HCT116 (cell line): ENCODE measurements around the gene DYRK1B. TPM values are rescaled to one million over a fixed set of nuclear protein-coding genes. Genes with fewer than 3 reads are reported as not detected.

Experiments used
- ATAC-seq: fragments of 200-7000 bp; cut with Tn5 transposase; 2 replicates; pipeline ENCODE4 v1.9.1; 2020; ENCODE audit warnings: mild to moderate bottlenecking, moderate library complexity
- BruUV-seq: library from RNA; stranded (reverse); fragments of 400-500 nt; replicated peaks from 2 replicates; lab custom pipeline; 2021; lab: Mats Ljungman, UMichigan
- CTCF ChIA-PET: fragments of 300-600 bp; sonication (Branson Sonifier 250); formaldehyde crosslinking; loops from one replicate; lab custom pipeline; 2021; ENCODE audit warnings: antibody characterized with exemption; lab: Charles Lee
- POLR2A ChIA-PET: fragments of 300-600, 350-600 bp; sonication (Branson Sonifier 250); formaldehyde crosslinking; loops from one replicate; lab custom pipeline; 2021; ENCODE audit warnings: antibody characterized with exemption; lab: Charles Lee
- RAD21 ChIA-PET, 2 experiments: fragments of 300-600 bp; sonication (Branson Sonifier 250); formaldehyde crosslinking; loops; one replicate each; lab custom pipeline; 2023; ENCODE audit warnings: low total read pairs in 2 of 2; ENCODE audit not compliant: uncharacterized antibody in 2 of 2, unreplicated experiment in 2 of 2, low non-redundant PET in 1 of 2; lab: Charles Lee
- DNase-seq: peaks from one replicate; pipeline ENCODE4 v3.0.0-alpha.2; 2010; ENCODE audit warnings: low read depth, low spot score
- H2AFZ ChIP-seq: fragments of 200-600 bp; shearing (Covaris generic), sonication (generic); 2 replicates; pipeline ENCODE4 v1.6.1; 2017; ENCODE audit warnings: low read depth, mixed run types, mixed read lengths, antibody characterized with exemption, low read length; ENCODE audit not compliant: poor library complexity, severe bottlenecking
- H3K27ac ChIP-seq: 2 replicates; pipeline ENCODE4 v1.5.1; 2012; ENCODE audit warnings: low read depth, low read length
- H3K27me3 ChIP-seq: fragments of 200-600 bp; sonication (generic); 2 replicates; pipeline ENCODE4 v1.6.1; 2016; ENCODE audit warnings: mixed run types, low read length, mixed read lengths; ENCODE audit not compliant: insufficient read depth
- H3K36me3 ChIP-seq, 2 experiments: fragments of 200-500 bp in 1 of 2; fragments of 200-600 bp in 1 of 2; sonication (Bioruptor generic) in 1 of 2; sonication (generic) in 1 of 2; 2 replicates each; pipeline versions ENCODE4 v1.5.1 to v1.6.1; 2014 to 2016; ENCODE audit warnings: low read length in 2 of 2, inconsistent platforms in 1 of 2, mixed read lengths in 1 of 2, mixed run types in 1 of 2; ENCODE audit not compliant: insufficient read depth in 2 of 2, control insufficient read depth in 1 of 2
- H3K4me1 ChIP-seq, 2 experiments: fragments of 200-600 bp in 1 of 2; sonication (generic) in 1 of 2; 2 replicates each; pipeline versions ENCODE4 v1.5.1 to v1.6.1; 2012 to 2017; ENCODE audit warnings: low read length in 2 of 2, inconsistent platforms in 1 of 2, mild to moderate bottlenecking in 1 of 2, mixed read lengths in 1 of 2, mixed run types in 1 of 2, moderate library complexity in 1 of 2; ENCODE audit not compliant: insufficient read depth in 2 of 2, control insufficient read depth in 1 of 2
- H3K4me2 ChIP-seq: fragments of 200-600 bp; sonication (generic); 2 replicates; pipeline ENCODE4 v1.6.1; 2017; ENCODE audit warnings: mixed run types, low read length, mixed read lengths
- H3K4me3 ChIP-seq, 2 experiments: fragments of 200-600 bp in 1 of 2; sonication (generic) in 1 of 2; replicated peaks in 1 of 2; 2 replicates each; pipeline ENCODE4 v1.5.1; 2011 to 2016; ENCODE audit warnings: low read length in 2 of 2, control low read depth in 1 of 2, low read depth in 1 of 2, mild to moderate bottlenecking in 1 of 2, mixed read lengths in 1 of 2, mixed run types in 1 of 2
- H3K79me2 ChIP-seq: fragments of 200-600 bp; sonication (generic); 2 replicates; pipeline ENCODE4 v1.6.1; 2017; ENCODE audit warnings: mild to moderate bottlenecking, mixed run types, low read length, moderate library complexity, mixed read lengths; ENCODE audit not compliant: insufficient read depth
- H3K9ac ChIP-seq: fragments of 200-600 bp; sonication (generic); 2 replicates; pipeline ENCODE4 v1.6.1; 2016; ENCODE audit warnings: low read length, mixed read lengths
- H3K9me2 ChIP-seq: fragments of 200-600 bp; sonication (generic), shearing (Covaris generic); 2 replicates; pipeline ENCODE4 v1.6.1; 2017; ENCODE audit warnings: mixed run types, mild to moderate bottlenecking, moderate library complexity; ENCODE audit not compliant: insufficient read depth
- H3K9me3 ChIP-seq, 2 experiments: fragments of 200-500 bp in 1 of 2; fragments of 200-600 bp in 1 of 2; sonication (Bioruptor generic) in 1 of 2; sonication (generic) in 1 of 2; 2 replicates each; pipeline ENCODE4 v1.6.1; 2014 to 2017; ENCODE audit warnings: low read length in 2 of 2, mixed read lengths in 2 of 2, inconsistent platforms in 1 of 2, low read depth in 1 of 2, mild to moderate bottlenecking in 1 of 2, mixed run types in 1 of 2, moderate library complexity in 1 of 2; ENCODE audit not compliant: control insufficient read depth in 1 of 2, insufficient read depth in 1 of 2
- H4K20me1 ChIP-seq: fragments of 200-600 bp; sonication (generic), shearing (Covaris generic); 2 replicates; pipeline ENCODE4 v1.6.1; 2017; ENCODE audit warnings: mixed run types, mild to moderate bottlenecking, moderate library complexity; ENCODE audit not compliant: insufficient read depth
- CEBPB ChIP-seq: IDR thresholded peaks from 2 replicates; pipeline ENCODE4 v1.6.1; 2012; ENCODE audit warnings: low read depth
- EGR1 ChIP-seq: IDR thresholded peaks from 2 replicates; pipeline ENCODE4 v1.6.1; 2012; ENCODE audit warnings: low read depth
- EZH2phosphoT487 ChIP-seq: fragments of 200-600 bp; IDR thresholded peaks from 2 replicates; pipeline ENCODE4 v1.6.1; 2018; ENCODE audit warnings: antibody characterized with exemption, borderline replicate concordance
- RAD21 ChIP-seq: IDR thresholded peaks from 2 replicates; pipeline ENCODE4 v1.6.1; 2012; ENCODE audit warnings: low read depth, mild to moderate bottlenecking
- SP1 ChIP-seq: IDR thresholded peaks from 2 replicates; pipeline ENCODE4 v1.6.1; 2012; ENCODE audit warnings: low read depth
- SRF ChIP-seq: IDR thresholded peaks from 2 replicates; pipeline ENCODE4 v1.6.1; 2012; ENCODE audit warnings: low read depth
- TCF7L2 ChIP-seq: IDR thresholded peaks from 2 replicates; pipeline ENCODE4 v1.7.0; 2011; ENCODE audit warnings: borderline replicate concordance, inconsistent platforms; ENCODE audit not compliant: insufficient read depth, insufficient read length; ENCODE audit errors: extremely low read depth
- ZFX ChIP-seq: fragments of 450-650 bp; IDR thresholded peaks from 2 replicates; pipeline ENCODE4 v1.6.1; 2017
- intact Hi-C: fragments of 100-400 bp; cut with micrococcal nuclease; formaldehyde crosslinking; loops from 2 replicates; pipeline ENCODE4 v1.10.0; 2022
- total RNA-seq: library from RNA; stranded (reverse); gene quantifications from one replicate; pipeline ENCODE4 v1.2.1, GENCODE V29; 2021; ENCODE audit not compliant: unreplicated experiment
- TF ChIP-seq, protein P1 (sequence below): IDR thresholded peaks from 2 replicates; pipeline ENCODE4 v1.6.1; 2012; ENCODE audit warnings: low read depth
- TF ChIP-seq, protein P2 (sequence below): IDR thresholded peaks from 2 replicates; pipeline ENCODE4 v1.6.1; 2012
- TF ChIP-seq, protein P3 (sequence below), 3 experiments: fragments of 200-600 bp in 1 of 3; sonication (generic) in 1 of 3; IDR thresholded peaks in 2 of 3; conservative IDR thresholded peaks in 1 of 3; 2 replicates each; pipeline ENCODE4 v1.5.1; 2012 to 2017; ENCODE audit warnings: low read depth in 2 of 3, low read length in 2 of 3, antibody characterized with exemption in 1 of 3, borderline replicate concordance in 1 of 3, control low read depth in 1 of 3, mild to moderate bottlenecking in 1 of 3, mixed read lengths in 1 of 3, mixed run types in 1 of 3, moderate library complexity in 1 of 3; ENCODE audit not compliant: insufficient read depth in 1 of 3
- TF ChIP-seq, protein P4 (sequence below): IDR thresholded peaks from 2 replicates; pipeline ENCODE4 v1.6.1; 2012

Gene DYRK1B
- total RNA-seq, 1 experiment from 2014 or later: 7.3 TPM

DNA sequence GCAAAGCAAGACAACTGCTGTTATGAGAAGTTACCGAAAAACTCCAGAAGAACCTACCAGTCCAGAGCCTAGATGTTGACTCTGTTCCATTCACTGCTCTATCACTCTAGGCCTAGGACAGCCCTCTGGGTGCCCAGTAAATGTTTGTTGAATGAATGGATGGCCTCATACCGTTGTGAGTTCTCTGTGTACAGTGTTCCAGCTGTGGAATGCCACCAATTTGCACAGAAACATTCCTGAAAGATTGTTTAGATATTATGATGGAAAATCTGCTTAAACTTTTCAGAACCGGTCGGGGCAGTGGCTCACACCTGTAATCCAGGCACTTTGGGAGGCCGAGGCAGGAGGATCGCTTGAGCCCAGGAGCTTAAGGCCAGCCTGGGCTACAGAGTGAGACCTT, 13.6 kb upstream of the DYRK1B start:
- H3K27me3 ChIP-seq: no peaks in the 10 kb centered on the region
- H2AFZ ChIP-seq: no peak overlapping the region
- H3K4me3 ChIP-seq: no peak overlapping the region
- H3K36me3 ChIP-seq: no peaks in the 10 kb centered on the region
- ChIA-PET RAD21 (no interaction called here), POLR2A (interaction anchor here (0.6 kb wide), 1 partner anchor 1582 kb away, joined by 3 read pairs; no protein-coding TSS in a partner anchor), CTCF (interaction anchor here (1.6 kb wide), 1 partner anchor 55 kb away, joined by 5 read pairs; no protein-coding TSS in a partner anchor)
- DNase-seq (no peak), ATAC-seq (no peak)
- H3K9ac ChIP-seq: no peak overlapping the region
- no peak for TF ChIP-seq RAD21
- intact Hi-C loops: no loop called here
- no peak overlapping the region; the same call in 1 of the 2 replicates for H3K4me2 ChIP-seq
- no TSS peak for BruUV-seq
- H3K4me1 ChIP-seq: peaks cover 27 to 38% of the 10 kb centered on the region in 2 experiments
- no peaks in the 10 kb centered on the region for H3K9me2 ChIP-seq
- H3K79me2 ChIP-seq: peaks cover 37% of the 10 kb centered on the region
- H3K27ac ChIP-seq: no peak overlapping the region
- H3K9me3 ChIP-seq: no peaks in the 10 kb centered on the region
- H4K20me1 ChIP-seq: peaks cover 18% of the 10 kb centered on the region; the same call in 1 of the 2 replicates

DNA sequence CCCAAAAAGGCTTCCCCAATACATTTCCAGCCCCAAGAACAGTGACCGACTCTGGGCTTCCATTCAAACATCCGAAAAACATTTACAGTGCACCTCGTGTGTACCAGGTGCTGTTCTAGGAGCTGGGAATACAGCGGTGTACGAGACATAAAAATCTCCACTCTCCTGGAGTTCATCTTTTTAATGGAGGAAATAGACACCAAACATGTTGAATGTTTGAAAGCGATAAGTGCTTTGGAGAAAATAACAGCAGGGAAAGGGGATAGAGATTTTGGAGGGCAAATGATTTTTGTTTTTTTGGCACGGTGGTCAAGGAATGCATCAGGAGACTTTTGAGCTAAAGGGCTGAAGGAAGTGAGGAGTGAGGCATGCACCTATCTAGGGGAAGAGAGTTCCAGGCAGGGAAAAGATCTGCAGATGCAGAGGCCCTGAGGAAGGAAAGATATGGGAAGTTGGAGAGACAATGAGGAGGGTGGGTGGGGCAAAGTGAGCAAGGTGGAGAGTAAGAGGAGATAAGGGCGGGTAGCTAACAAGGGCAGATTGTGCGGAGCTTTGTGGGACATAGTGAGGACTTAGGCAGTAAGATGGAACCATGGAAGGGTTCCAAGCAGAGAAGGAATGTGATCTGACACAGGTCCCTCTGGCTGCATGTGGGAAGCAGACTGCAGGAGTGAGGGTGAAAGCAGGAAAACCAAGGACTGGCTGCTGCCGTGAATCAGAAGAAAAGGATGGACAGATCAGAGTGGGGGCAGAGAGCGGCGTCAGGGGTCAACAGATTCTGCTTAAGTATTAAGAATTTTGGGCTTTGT, 12.9 kb upstream of the DYRK1B start:
- Histone ChIP-seq H3K4me1 (peaks cover 28 to 39% of the 10 kb centered on the region in 2 experiments), H3K4me3 (peak overlapping the region; percentile 94 to 97), H3K27me3 (no peaks in the 10 kb centered on the region), H3K9me3 (no peaks in the 10 kb centered on the region), H4K20me1 (peaks cover 20% of the 10 kb centered on the region; the same call in 1 of the 2 replicates), H3K9me2 (no peaks in the 10 kb centered on the region), H3K27ac (peak overlapping the region; percentile 73), H3K79me2 (peaks cover 43% of the 10 kb centered on the region), H2AFZ (no peak overlapping the region), H3K36me3 (no peaks in the 10 kb centered on the region), H3K9ac (peak overlapping the region; percentile 100), H3K4me2 (peak overlapping the region; percentile 90)
- intact Hi-C loops: no loop called here
- DNase-seq (no peak), ATAC-seq (peak; percentile 8)
- BruUV-seq: TSS peak; percentile 100
- CTCF ChIA-PET: interaction anchor here (1.6 to 2.1 kb wide), 2 partner anchors 54 to 124 kb away, joined by 5 to 7 read pairs; partner anchors contain the start of gene PSMC4
- RAD21 ChIA-PET: no interaction called here
- POLR2A ChIA-PET: interaction anchor here (0.6 to 1.2 kb wide), 3 partner anchors 8 to 1583 kb away, joined by 3 to 5 read pairs (median 3); no protein-coding TSS in a partner anchor
- TF ChIP-seq EGR1: no peak
- TF ChIP-seq EZH2phosphoT487: no peak
- no peak for TF ChIP-seq SP1
- TF ChIP-seq CEBPB: no peak
- no peak for TF ChIP-seq TCF7L2
- TF ChIP-seq, protein P1, sequence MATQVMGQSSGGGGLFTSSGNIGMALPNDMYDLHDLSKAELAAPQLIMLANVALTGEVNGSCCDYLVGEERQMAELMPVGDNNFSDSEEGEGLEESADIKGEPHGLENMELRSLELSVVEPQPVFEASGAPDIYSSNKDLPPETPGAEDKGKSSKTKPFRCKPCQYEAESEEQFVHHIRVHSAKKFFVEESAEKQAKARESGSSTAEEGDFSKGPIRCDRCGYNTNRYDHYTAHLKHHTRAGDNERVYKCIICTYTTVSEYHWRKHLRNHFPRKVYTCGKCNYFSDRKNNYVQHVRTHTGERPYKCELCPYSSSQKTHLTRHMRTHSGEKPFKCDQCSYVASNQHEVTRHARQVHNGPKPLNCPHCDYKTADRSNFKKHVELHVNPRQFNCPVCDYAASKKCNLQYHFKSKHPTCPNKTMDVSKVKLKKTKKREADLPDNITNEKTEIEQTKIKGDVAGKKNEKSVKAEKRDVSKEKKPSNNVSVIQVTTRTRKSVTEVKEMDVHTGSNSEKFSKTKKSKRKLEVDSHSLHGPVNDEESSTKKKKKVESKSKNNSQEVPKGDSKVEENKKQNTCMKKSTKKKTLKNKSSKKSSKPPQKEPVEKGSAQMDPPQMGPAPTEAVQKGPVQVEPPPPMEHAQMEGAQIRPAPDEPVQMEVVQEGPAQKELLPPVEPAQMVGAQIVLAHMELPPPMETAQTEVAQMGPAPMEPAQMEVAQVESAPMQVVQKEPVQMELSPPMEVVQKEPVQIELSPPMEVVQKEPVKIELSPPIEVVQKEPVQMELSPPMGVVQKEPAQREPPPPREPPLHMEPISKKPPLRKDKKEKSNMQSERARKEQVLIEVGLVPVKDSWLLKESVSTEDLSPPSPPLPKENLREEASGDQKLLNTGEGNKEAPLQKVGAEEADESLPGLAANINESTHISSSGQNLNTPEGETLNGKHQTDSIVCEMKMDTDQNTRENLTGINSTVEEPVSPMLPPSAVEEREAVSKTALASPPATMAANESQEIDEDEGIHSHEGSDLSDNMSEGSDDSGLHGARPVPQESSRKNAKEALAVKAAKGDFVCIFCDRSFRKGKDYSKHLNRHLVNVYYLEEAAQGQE: no peak
- no peak for TF ChIP-seq SRF
- no peak for TF ChIP-seq ZFX
- TF ChIP-seq, protein P2, sequence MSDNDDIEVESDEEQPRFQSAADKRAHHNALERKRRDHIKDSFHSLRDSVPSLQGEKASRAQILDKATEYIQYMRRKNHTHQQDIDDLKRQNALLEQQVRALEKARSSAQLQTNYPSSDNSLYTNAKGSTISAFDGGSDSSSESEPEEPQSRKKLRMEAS: no peak
- TF ChIP-seq, protein P3, sequence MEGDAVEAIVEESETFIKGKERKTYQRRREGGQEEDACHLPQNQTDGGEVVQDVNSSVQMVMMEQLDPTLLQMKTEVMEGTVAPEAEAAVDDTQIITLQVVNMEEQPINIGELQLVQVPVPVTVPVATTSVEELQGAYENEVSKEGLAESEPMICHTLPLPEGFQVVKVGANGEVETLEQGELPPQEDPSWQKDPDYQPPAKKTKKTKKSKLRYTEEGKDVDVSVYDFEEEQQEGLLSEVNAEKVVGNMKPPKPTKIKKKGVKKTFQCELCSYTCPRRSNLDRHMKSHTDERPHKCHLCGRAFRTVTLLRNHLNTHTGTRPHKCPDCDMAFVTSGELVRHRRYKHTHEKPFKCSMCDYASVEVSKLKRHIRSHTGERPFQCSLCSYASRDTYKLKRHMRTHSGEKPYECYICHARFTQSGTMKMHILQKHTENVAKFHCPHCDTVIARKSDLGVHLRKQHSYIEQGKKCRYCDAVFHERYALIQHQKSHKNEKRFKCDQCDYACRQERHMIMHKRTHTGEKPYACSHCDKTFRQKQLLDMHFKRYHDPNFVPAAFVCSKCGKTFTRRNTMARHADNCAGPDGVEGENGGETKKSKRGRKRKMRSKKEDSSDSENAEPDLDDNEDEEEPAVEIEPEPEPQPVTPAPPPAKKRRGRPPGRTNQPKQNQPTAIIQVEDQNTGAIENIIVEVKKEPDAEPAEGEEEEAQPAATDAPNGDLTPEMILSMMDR (IDR thresholded peaks at IDR 0.05 in 2 of 3, conservative IDR thresholded peaks at IDR 0.05 in 1 of 3; ENCODE audit: borderline replicate concordance in 1 of 3, insufficient read depth in 1 of 3, low read depth in 2 of 3, low read length in 2 of 3): no peak
- TF ChIP-seq RAD21: no peak
- TF ChIP-seq, protein P4, sequence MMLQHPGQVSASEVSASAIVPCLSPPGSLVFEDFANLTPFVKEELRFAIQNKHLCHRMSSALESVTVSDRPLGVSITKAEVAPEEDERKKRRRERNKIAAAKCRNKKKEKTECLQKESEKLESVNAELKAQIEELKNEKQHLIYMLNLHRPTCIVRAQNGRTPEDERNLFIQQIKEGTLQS: no peak
